ENCODE measurements around the gene LPP. TPM values are rescaled to one million over a fixed set of nuclear protein-coding genes. Genes with fewer than 3 reads are reported as not detected.
A peak's percentile ranks its signal among the peaks of the same experiment; 100 is the strongest.

The LPP gene
- total RNA-seq, 1 experiment from 2014 or later = 18.1 TPM

DNA sequence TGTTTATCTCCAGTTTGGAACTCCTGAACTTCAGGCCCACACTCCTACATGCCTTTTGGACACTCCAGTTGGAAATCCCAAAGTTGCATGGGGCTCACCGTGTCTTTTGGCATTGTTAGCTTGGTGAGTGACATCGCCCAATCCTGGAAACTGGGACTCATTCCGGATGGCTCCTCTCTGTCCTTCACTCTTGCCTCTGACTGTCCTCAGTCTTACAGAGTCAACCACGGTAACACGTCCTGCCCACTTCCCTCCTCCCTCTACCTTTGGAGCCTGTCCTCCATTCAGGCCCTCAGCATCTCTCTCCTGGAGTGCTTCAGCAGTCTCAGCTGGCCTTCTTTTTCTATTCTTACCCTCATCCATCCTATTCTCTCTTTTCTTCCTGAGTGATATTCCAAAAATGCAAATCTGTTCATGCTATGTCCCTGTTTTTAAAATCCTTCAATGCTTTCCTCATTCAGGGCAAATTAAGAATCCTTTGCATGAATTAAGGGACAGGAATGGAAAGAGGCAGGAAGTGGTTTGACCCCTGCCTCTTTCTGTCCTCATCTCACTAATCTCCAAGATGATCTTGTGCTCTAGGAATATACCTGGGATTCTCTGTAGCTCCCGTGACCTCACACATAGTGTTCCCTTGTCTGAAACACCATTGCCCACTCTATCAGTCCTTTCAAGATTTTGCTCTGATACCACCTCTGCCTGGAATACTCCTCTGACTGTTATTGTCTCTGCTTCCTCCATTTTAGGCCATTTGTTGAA is 42.5 kb downstream of the LPP start:
- peak; percentile 31 for DNase-seq (ENCODE audit: low read depth)

DNA sequence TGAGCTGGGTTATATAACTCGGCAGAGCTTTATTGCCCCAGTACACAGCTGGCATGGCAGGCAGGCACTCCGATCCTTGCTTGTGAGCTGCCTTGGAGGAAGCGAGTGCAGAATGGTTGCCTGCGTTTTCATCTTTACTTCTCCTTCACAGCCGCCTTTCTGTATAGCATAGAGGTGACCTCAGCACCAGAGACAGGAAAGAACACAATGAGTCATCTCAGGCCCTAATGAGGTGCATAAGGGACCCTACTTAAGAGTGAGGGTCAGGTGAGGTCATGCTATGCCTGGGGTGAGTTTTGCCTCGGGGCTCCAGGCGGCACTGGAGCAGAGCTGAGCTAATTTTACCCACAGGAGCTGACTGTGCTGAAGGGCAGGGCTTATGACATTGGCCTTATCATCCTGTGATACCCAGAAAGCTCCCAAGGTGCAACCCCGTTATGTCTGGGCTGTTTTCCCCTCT is 43.5 kb downstream of the LPP start:
- DNase-seq (ENCODE audit: low read depth) = peak; percentile 87

DNA sequence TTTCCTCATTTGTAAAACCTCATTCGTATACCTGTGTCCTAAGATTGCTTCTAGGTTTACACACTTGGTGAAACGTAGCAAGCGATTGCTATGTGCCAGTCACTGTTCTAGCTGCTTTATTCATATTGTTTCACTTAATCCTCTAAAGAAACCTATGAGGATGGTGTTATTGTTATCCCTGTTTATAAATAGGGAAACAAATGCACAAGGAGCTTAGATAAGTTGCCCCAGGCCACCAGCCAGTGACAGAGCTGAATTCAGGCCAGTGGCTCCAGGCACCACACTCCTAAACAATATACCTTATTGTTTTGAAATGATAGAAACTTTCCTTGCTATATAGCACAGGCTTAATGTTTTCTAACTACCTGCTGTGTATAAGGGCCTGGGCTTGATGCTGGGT is 44.0 kb downstream of the LPP start:
- DNase-seq (ENCODE audit: low read depth) = no peak

DNA sequence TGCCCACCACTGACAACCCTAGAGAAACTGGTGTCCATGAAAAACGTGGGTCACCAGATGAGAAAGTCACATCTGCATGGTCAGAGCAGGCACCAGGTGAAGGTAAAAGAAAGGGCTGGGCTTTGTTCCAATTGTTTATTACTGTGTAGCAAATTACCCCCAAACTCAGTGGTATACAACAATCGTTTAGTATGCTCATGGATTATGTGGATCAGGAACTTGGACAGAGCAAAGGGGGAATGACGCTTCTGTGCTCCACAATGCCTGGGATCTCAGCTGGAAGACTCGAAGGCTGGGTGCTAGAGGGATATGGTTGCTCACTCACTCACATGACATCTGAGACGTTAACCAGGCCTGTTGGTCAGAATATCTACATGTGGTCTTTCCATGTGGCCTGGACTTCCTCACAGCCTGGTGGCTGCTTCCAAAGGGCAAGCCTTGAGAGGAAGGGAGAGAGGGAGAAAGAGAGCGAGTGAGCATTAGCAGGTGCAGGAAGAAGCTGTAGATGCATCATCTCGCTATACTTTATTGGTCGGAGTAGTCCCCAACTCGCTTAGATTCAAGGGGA is 44.9 kb downstream of the LPP start:
- DNase-seq (ENCODE audit: low read depth) = no peak

- DNase-seq (ENCODE audit: low read depth) = no peak
Observed at GRCh38 chr3:188199386-188199785, 45.4 kb downstream of the LPP start.

- DNase-seq (ENCODE audit: low read depth) = no peak
Observed at GRCh38 chr3:188200481-188200880, 46.5 kb downstream of the LPP start.

- DNase-seq (ENCODE audit: low read depth) = no peak
Observed at GRCh38 chr3:188202358-188203138, 48.6 kb downstream of the LPP start.

- no peak for DNase-seq (ENCODE audit: low read depth)
Observed at GRCh38 chr3:188204526-188204925, 50.6 kb downstream of the LPP start.

DNA sequence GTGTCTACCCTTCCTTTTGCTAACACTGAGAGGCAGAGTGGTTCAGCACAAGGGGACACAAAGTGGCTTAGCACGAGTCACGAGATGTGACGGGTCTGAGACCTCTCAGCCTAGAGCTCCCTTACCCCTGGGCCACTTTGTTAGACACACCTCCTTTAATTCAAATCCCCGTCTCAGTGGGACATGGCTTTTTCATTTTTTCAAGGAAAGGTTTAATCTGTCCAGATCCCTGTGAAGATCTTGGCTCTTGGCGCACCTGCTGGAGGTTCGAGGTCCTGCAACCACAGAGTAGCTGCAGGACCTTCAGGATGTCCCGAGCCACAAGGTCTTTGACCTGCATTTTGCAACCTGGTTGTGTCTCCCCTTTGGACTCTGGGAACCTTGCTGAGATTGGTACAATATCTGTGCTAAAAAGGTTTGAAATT is 52.0 kb downstream of the LPP start:
- DNase-seq (ENCODE audit: low read depth) = no peak

DNA sequence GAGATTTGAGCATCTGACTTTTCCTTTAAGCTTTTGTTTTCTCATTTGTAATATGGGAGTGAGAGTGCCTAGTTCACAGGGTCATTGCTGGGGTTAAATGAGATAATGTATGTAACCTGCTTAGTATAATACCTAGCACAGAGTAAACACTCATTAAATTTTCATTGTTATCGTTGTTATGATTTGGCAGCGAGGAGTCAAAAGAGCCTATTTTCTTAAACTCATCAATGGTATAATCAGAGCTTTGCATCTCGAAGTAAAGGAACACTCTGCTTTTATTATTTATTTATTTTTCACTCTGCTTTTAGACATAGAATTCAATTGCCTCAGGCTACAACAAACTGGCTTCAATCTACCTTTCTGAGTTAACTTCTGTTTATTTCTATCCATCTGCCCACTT is 52.8 kb downstream of the LPP start:
- no peak for DNase-seq (ENCODE audit: low read depth)

- DNase-seq (ENCODE audit: low read depth) = no peak
Observed at GRCh38 chr3:188207941-188208515, 54.1 kb downstream of the LPP start.

GRCh38 chr3:188208516-188208981 is 54.6 kb downstream of the LPP start:
- no peak for DNase-seq (ENCODE audit: low read depth)

GRCh38 chr3:188209034-188209433 is 55.1 kb downstream of the LPP start:
- no peak for DNase-seq (ENCODE audit: low read depth)

DNA sequence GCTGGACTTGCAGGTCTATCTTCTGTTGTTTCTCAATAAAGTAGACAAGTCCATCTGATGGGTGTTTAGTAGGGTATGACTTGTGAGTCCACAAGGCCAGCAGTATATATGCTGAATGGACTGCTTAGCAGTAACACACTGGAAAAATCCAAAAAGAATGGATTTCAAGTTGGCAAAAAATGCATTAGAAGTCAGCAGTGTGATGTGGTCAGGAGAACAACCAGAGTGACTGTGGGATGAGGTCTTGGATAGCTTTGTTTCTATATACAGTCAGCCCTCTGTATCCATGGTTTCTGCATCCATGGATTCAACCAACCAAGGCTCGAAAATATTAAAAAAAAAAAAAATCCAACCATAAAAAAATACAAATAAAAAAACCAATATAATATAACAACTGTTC is 55.8 kb downstream of the LPP start:
- no peak for DNase-seq (ENCODE audit: low read depth)

- no peak for DNase-seq (ENCODE audit: low read depth)
Observed at GRCh38 chr3:188211476-188211875, 57.5 kb downstream of the LPP start.

GRCh38 chr3:188212308-188212969 is 58.5 kb downstream of the LPP start:
- peak; percentile 16 for DNase-seq (ENCODE audit: low read depth)

DNA sequence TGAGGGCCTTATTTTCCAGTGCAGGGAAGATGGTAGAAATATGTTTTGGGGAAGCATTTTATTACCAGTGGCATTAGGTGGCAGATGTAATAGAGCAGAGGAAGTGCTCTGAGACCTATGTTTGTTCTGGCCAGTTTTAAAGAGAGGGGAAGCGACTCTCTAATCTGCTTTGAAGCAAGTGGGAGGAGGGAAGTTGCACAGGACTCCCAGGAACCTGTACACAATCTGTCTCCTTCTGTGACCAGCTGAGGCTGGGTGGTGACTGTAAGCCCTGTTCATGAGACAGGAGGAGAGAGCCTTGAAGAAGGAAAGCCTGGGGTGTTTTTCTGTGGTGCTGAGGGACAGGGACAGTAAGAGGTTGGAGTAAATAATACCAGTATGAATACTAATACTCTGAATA is 60.5 kb downstream of the LPP start:
- DNase-seq (ENCODE audit: low read depth) = no peak

DNA sequence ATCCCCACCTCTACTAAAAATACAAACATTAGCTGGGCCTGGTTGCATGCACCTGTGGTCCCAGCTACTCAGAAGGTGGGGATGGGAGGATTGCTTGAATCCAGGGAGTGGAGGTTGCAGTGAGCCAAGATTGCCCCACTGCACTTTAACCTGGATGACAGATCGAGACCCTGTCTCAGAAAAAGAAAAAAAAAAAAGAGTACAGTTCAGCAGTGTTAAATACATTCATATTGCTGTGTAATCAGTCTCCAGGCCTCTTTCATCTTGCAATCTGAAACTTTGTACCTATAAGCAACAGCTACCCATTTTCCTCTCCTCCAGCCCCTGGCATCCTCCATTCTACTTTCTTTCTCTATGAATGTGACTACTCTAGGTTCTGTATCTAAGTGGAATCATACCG is 61.2 kb downstream of the LPP start:
- DNase-seq (ENCODE audit: low read depth) = no peak

GRCh38 chr3:188217011-188217463 is 63.1 kb downstream of the LPP start:
- no peak for DNase-seq (ENCODE audit: low read depth)

GRCh38 chr3:188217726-188218125 is 63.8 kb downstream of the LPP start:
- DNase-seq (ENCODE audit: low read depth) = no peak

GRCh38 chr3:188218603-188219002 is 64.6 kb downstream of the LPP start:
- DNase-seq (ENCODE audit: low read depth) = no peak

- no peak for DNase-seq (ENCODE audit: low read depth)
Observed at GRCh38 chr3:188219147-188219546, 65.2 kb downstream of the LPP start.
